HG02840 (cell line): ENCODE results near the gene SLC25A34.
"Not testable (repeated sequence)": the region's sequence is repeated elsewhere in the genome, so short reads cannot be mapped to it uniquely, and the experiment has no call there.

Source experiments
- ATAC-seq: cut with Tn5 transposase; IDR thresholded peaks from one replicate; pipeline ENCODE4 v1.9.1; 2021; ENCODE audit warnings: mild to moderate bottlenecking, moderate library complexity, moderate number of reproducible peaks; ENCODE audit not compliant: unreplicated experiment, low FRiP score

Gene SLC25A34

GRCh38 chr1:15736038-15736891 lies at the start of gene SLC25A34:
Gene SLC25A34, plus strand, starts transcription at chr1:15736258. Its CDS starts 228 bp downstream, at chr1:15736486.
- no peak for ATAC-seq

GRCh38 chr1:15687446-15687845 lies 48.6 kb upstream of the SLC25A34 start:
- ATAC-seq = no peak

- no peak for ATAC-seq
These were observed 45.7 kb upstream of the SLC25A34 start for GRCh38 chr1:15690317-15690716.

- ATAC-seq = no peak
These were observed 44.5 kb upstream of the SLC25A34 start for GRCh38 chr1:15691434-15692032.

- ATAC-seq = no peak
These were observed 43.9 kb upstream of the SLC25A34 start for GRCh38 chr1:15692121-15692682.

DNA sequence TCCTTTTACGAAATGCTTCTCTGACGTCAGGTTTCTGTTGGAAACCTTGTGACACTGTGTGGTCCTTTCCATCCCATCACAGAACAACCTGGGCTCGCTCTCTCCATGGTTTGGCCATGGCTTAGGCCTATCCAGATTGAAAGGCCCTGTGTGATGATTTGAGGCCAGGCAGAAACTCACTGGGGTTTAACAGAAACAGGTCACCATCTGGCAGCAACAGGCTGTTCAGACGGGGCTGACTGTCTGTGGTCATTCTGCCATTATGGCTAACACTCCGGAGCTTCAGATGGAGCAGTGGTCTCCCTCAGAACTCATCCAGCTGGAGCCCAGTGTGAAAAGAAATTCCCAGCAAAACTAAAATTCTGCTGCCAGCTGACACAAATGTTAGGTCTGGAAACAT lies 42.7 kb upstream of the SLC25A34 start:
- no peak for ATAC-seq

- ATAC-seq = peak; percentile 82
These were observed 39.0 kb upstream of the SLC25A34 start for GRCh38 chr1:15696956-15697521.

GRCh38 chr1:15698201-15698600 lies 37.9 kb upstream of the SLC25A34 start:
- no peak for ATAC-seq

GRCh38 chr1:15699321-15699720 lies 36.7 kb upstream of the SLC25A34 start:
- not testable (repeated sequence) for ATAC-seq

DNA sequence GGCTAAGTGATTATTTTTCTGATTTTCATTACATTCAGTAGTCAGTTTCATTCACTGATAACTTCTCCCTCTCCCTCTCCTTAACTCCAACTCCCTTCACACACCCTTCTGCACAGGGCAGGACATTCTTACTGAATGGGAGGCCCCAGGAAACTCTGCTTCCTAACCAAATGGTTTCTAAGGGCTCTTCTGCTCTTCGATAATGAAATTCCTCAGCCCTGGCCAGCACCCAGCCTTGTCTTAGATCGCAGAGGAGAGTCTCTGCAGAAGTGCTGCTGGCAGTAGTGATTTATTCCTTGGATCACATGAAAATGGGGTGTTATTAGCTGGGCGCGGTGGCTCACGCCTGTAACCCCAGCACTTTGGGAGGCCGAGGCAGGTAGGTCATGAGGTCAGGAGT lies 35.5 kb upstream of the SLC25A34 start:
- no peak for ATAC-seq

DNA sequence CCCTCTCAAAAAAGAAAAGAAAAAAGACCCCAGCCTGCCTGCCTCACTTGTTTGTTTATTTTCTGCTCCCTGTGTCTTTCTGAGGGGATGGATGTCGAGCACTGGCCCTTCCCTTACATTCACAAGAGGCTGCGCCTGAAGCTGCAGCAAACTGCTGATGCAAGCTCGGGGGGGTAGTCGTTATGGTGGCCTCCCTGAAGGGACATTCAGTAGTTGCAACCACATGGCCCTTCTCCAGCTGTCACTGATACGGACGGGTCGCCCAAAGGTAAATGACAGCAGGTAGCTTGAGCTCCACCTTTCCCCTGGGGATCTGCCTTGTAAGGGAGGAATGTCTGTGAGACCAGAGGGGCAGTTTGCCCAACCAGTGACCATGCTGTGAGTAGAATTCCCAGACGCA lies 34.3 kb upstream of the SLC25A34 start:
- no peak for ATAC-seq

- ATAC-seq = no peak
These were observed 33.1 kb upstream of the SLC25A34 start for GRCh38 chr1:15702722-15703550.

DNA sequence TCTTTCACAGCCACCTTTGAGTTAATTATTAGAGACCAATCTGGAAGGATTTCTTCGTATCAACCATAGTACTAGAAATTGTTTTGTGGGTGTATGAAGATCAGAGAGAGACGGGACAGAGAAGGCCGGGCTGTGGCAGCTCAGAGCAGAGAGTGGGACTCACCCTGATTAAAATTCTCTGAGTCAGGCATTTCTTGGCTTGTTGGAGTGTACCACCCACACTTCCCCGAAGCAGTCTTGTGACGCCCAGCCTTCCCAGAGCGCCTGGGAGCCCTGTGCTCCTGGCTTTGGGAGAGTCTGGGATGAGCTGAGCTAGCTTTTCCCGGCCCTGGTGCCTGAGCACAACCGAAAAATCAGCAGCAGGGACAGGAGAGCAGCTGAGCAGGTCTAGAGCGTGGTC lies 32.5 kb upstream of the SLC25A34 start:
- no peak for ATAC-seq

- ATAC-seq = no peak
These were observed 31.4 kb upstream of the SLC25A34 start for GRCh38 chr1:15704526-15705183.

DNA sequence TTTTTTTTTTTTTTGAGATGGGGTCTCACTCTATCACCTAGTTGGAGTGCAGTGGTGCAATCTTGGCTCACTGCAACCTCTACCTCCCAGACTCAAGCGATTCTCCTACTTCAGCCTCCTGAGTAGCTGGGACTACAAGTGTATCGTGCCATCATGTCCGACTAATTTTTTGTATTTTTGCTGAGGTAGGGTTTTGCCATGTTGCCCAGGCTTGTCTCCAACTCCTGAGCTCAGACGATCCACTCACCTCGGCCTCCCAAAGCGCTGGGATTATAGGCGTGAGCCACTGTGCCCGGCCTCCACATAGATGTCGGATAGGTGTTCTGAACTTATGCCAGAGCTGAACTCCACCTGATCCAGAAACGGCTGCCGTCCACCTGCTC lies 30.9 kb upstream of the SLC25A34 start:
- no peak for ATAC-seq

DNA sequence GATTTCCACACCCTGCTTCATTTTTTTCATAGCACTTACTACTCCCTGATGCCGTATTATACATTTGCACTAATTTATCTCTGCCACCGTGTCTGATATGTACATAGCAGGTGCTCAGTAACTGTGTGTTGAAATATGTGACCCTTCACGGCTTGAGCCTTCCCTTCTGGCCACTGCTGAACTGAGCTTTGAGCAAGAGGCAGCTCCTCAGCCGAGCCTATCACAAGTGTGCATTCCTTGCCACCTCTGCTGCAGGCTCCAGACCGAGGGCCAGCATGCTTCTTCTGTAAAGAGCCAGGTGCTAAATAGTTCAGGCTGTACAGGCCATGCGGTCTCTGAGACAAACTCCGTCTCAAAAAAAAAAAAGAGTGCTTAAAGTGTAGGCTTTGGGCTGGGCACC lies 29.3 kb upstream of the SLC25A34 start:
- no peak for ATAC-seq

DNA sequence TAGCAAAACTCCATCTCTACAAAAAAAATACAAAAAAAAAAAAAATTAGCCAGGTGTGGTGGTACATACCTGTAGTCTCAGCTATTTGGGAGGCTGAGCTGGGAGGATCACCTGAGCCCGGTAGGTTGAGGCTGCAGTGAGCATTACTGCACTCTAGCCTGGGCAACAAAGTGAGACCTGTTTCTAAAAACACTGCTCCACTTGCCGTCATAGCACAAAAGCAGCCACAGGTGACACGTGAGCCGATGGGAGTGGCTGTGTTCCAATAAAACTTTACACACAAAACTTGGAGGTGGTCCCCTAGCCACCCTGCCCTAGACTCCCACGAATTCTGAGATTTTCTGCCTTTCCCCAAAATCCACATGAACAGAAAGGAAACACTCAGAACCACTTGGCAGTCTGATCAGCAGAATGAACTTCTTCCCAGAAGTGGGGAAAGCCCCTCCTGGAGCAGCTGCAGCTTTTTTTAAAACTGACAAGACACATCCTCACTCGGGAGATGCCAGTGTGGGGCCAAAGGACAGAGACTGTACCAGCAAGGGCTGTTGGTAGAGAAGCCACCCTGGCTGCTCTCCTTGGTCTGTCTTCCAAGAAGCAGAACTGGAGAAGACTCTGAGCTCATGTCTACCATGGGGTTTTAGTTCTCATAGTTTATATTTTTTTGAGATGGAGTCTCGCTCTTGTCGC lies 28.7 kb upstream of the SLC25A34 start:
- no peak for ATAC-seq

DNA sequence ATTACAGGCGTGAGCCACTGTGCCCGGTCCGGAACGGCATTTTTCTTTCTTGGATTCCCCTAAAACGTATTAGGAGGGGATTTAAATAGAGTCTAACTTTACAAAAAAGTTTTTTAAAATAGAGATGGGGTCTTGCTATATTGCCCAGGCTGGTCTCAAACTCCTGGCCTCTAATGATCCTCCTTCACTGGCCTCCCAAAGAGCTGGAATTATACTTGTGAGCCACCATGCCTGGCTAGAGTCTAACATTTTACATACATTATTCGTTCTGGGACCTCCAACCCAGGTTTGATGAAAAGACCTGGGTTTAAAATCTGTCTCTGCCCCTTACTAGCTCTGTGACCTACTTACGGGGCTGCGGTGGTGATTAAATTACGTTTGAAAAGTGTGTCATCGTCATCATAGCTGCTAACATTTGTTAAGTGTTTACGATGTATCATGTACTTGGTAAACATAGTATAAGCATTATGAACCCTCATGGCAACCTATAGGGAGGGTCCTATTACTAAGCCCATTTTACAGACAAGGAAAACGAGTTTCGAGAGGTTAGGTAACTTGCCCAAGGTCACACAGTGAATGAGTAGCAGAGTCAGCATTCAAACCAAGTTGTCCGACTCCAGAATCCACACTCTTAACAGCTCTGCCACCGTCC lies 27.4 kb upstream of the SLC25A34 start:
- ATAC-seq = no peak

DNA sequence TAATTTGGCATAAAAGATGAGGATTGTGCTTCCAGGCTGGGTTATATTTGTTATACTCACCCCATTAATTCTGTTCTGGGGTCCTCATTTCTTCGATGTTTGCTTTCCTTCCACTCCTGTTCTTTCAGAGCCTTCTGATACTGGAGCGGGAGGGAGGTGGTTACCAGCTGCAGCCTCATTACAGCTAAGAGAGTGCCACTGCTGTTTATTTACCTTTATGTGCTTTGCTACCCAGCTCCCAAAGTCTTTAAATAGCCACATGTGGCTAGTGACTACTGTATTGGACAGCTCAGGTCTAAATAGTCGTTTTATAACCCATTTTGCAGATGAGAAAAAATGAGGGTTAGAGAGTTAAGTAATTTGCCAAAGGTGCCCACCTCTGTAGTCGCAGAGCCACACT lies 26.8 kb upstream of the SLC25A34 start:
- ATAC-seq = no peak
